ENCODE results near the gene ARSA.

The ARSA gene

DNA sequence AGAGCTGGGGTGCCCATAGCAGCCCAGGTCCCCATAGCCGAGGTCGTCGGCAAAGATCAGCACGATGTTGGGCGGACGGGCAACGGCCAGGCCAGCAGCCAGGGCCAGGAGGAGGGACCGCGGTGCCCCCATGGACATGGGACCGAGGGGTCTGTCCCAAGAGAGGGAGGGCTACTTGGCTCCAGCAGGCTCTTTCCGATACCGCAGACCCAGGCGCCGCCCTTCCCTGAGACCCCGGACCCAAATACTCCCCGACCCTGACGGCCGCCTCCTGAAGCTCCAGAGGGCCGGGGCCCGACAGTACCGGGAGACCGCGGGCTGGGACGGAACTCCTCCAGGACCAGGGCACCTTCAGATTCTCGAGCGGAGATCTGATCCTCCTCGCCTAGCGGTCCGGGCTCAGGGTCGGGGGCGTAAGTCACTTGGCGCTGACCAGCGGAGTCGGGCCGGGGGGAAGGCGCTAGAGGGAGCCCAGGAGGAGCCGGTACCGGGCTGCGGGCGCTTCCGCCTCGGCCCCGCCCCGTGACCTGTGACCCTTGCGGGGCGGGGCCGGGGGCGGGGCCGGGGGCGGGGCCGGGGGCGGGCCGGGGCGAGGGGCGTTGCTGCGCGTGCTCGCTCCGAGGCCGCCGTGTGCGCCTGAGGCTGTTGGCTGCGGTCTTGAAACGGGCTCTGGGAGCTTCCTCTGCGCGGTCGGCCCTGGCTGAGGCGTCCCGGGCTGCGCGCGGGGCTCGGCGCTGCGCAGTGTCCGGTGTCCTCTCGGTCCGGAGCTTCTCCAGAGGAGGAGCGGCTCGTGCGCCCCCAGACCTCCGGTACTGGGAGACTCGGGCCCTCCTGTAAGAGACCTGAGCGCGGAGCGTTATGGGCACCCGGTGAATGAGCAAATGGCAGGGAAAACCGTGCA is at the start of gene ARSA:
TSS of gene ARSA (minus strand) at position 511 of the 901 bp plus-strand sequence. CDS start at position 138, 373 bp downstream.
- H3K4me3 ChIP-seq (ENCODE audit: low read depth in 1 of 2, low read length in 2 of 2), result peak within 1 kb of the TSS; percentile 76 to 97
- peak within 1 kb of the TSS; percentile 84 for H3K27ac ChIP-seq (ENCODE audit: low read depth, low read length)
- no peaks in the 10 kb centered on the region for H3K27me3 ChIP-seq (ENCODE audit: control insufficient read depth in 1 of 2, insufficient read depth in 2 of 2, low read length in 2 of 2)
- peak within 1 kb of the TSS; percentile 72 for H3K9ac ChIP-seq (ENCODE audit: low read length)
- no peaks in the 10 kb centered on the region for H3K9me3 ChIP-seq (ENCODE audit: low read length)
- peaks cover 14% of the 10 kb centered on the region for H3K4me1 ChIP-seq (ENCODE audit: insufficient read depth, low read length)
- H3K36me3 ChIP-seq (ENCODE audit: insufficient read depth, low read length), result no peaks in the 10 kb centered on the region

DNA sequence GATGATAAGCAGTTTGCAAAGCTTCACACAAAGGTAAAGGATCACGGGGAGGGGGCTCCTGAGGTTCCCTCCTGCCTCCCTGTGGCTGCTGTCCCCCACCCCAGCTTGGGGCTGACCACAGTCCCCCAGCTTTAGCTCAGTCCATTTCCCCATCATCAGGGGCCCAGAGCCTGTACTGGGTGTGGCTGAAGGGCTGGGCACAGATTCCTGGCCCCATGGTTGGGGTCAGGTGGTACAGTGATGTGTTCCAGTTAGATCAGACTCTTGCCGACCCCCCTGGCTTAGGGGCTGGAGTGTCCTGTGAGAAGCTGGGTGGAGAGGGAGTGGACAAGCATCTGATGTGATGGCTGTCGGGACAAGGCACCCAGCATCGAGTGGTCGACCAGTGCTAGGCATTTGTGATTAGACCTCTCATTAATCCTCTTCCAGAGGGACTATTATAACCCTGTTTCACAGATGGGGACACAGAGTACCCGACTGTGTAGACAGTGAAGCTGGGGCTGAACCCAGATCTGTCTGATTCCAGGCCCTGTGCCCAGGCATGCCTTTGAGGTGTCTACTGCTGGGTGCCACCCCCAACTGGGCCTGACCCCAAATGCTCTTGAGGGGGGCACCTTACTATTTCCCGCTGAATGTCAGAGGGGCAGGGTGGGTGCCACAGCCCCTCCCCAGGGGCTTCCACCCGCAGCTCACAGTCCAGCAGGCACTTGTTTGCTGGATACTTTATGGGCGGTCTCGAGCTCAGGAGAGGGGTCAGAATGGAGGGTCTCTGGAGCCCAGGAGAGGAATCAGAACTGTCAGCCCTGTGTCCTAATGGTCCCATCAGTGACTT is 48.9 kb upstream of the ARSA start:
- no peak overlapping the region for H3K27ac ChIP-seq (ENCODE audit: low read depth, low read length)
- peaks cover 9 to 31% of the 10 kb centered on the region in 2 donors for H3K27me3 ChIP-seq (ENCODE audit: control insufficient read depth in 1 of 2, insufficient read depth in 2 of 2, low read length in 2 of 2)
- H3K36me3 ChIP-seq (ENCODE audit: insufficient read depth, low read length), result no peaks in the 10 kb centered on the region
- H3K4me1 ChIP-seq (ENCODE audit: insufficient read depth, low read length), result no peaks in the 10 kb centered on the region
- H3K9ac ChIP-seq (ENCODE audit: low read length), result no peak overlapping the region
- H3K9me3 ChIP-seq (ENCODE audit: low read length), result no peaks in the 10 kb centered on the region
- no peak overlapping the region for H3K4me3 ChIP-seq (ENCODE audit: low read depth in 1 of 2, low read length in 2 of 2)

DNA sequence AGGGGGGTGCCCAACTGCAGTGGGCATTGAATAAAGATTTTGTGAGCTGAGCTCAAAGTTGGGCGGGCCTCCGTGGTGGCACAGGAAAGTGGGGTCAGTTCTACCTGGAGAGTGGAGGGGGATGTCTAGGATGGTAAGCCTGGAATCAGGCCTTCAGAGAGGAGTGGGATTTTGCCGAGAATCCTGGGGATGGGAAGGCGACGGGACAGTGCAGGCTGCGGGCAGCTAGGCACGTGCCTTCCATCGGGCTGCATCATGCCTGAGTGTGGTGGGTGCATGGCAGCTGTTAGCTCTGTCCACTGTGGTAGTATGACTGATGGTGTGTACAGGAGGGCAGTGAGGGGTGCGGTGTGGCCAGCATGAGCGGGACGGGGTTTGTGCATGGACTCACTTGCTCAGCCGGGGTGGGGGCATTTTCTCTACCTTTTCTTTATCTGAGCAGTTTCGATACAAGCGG is 48.3 kb upstream of the ARSA start:
- no peak overlapping the region for H3K9ac ChIP-seq (ENCODE audit: low read length)
- peaks cover 9 to 37% of the 10 kb centered on the region in 2 donors for H3K27me3 ChIP-seq (ENCODE audit: control insufficient read depth in 1 of 2, insufficient read depth in 2 of 2, low read length in 2 of 2)
- H3K36me3 ChIP-seq (ENCODE audit: insufficient read depth, low read length), result no peaks in the 10 kb centered on the region
- H3K9me3 ChIP-seq (ENCODE audit: low read length), result no peaks in the 10 kb centered on the region
- no peak overlapping the region for H3K27ac ChIP-seq (ENCODE audit: low read depth, low read length)
- H3K4me1 ChIP-seq (ENCODE audit: insufficient read depth, low read length), result no peaks in the 10 kb centered on the region
- H3K4me3 ChIP-seq (ENCODE audit: low read depth in 1 of 2, low read length in 2 of 2), result no peak overlapping the region

DNA sequence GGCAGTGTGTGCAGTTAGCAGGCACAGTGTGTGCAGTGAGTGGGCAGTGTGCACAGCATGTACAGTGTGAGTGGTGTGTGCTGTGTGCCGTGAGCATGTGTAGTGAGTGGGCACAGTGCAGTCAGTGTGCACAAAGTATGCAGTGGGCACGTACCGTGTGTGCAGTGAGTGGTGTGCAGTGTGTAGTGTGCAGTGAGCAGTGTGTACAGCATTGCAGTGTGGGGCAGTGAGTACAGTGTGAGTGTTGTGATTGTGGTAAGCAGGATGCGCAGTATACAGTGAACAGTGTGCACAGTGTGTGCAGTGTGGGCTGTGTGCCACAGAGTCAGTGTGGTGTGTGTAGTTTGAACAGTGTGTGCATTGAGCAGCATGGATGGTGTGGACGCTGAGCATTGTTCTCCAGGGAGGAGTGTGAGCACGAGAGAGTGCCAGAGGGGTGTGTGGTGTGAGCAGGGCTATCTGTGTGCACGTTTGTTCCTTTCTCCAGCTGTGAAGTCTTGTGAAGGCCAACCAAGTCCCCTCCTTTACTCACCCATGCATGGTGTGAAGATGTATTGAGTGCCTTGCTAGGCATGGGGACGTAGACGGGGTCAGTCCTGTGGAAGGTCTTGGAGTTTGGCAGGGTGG is 47.7 kb upstream of the ARSA start:
- H3K9me3 ChIP-seq (ENCODE audit: low read length), result no peaks in the 10 kb centered on the region
- H3K27me3 ChIP-seq (ENCODE audit: control insufficient read depth in 1 of 2, insufficient read depth in 2 of 2, low read length in 2 of 2), result peaks cover 9 to 38% of the 10 kb centered on the region in 2 donors
- H3K4me3 ChIP-seq (ENCODE audit: low read depth in 1 of 2, low read length in 2 of 2), result no peak overlapping the region
- no peaks in the 10 kb centered on the region for H3K4me1 ChIP-seq (ENCODE audit: insufficient read depth, low read length)
- no peak overlapping the region for H3K27ac ChIP-seq (ENCODE audit: low read depth, low read length)
- no peak overlapping the region for H3K9ac ChIP-seq (ENCODE audit: low read length)
- H3K36me3 ChIP-seq (ENCODE audit: insufficient read depth, low read length), result no peaks in the 10 kb centered on the region

DNA sequence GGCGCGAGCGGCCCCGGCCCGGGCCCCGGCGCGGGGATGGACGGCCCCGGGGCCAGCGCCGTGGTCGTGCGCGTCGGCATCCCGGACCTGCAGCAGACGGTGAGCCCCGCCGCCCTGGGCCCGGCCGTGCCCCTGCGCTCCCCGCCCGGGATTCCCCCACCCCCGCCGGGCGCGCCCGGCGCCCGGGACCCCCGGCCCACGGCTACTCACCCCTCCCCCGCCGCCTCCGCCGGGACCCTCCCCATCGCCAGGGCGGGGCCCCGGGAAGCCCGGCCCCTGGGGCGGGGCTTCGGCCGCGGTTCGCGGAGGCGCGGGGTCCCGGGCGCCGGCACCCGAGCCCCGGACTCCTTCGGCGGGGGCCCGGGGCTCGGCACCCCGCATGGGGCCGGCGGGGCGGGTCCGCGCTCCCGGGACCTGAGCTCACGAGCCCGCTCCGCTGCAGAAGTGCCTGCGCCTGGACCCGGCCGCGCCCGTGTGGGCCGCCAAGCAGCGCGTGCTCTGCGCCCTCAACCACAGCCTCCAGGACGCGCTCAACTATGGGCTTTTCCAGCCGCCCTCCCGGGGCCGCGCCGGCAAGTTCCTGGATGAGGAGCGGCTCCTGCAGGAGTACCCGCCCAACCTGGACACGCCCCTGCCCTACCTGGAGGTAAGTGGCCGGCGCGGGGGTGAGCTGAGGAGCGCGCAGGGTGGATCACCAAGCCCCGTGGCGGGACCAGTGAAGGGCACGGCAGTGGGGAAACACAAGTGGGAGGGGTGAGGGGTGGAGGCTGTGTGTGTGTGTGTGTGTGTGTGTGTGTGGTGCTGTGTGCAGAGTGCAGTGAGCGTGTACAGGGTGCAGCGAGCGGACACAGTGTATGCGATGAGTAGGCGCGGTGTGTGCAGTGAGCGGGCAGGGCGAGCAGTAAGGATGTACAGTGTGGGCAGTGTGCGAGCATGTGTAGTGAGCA is 46.9 kb upstream of the ARSA start:
- H3K4me3 ChIP-seq (ENCODE audit: low read depth in 1 of 2, low read length in 2 of 2), result peak overlapping the region; percentile 20 to 27
- H3K27me3 ChIP-seq (ENCODE audit: control insufficient read depth in 1 of 2, insufficient read depth in 2 of 2, low read length in 2 of 2), result peaks cover 9 to 38% of the 10 kb centered on the region in 2 donors
- H3K36me3 ChIP-seq (ENCODE audit: insufficient read depth, low read length), result no peaks in the 10 kb centered on the region
- no peak overlapping the region for H3K9ac ChIP-seq (ENCODE audit: low read length)
- H3K9me3 ChIP-seq (ENCODE audit: low read length), result no peaks in the 10 kb centered on the region
- H3K27ac ChIP-seq (ENCODE audit: low read depth, low read length), result no peak overlapping the region
- H3K4me1 ChIP-seq (ENCODE audit: insufficient read depth, low read length), result no peaks in the 10 kb centered on the region

DNA sequence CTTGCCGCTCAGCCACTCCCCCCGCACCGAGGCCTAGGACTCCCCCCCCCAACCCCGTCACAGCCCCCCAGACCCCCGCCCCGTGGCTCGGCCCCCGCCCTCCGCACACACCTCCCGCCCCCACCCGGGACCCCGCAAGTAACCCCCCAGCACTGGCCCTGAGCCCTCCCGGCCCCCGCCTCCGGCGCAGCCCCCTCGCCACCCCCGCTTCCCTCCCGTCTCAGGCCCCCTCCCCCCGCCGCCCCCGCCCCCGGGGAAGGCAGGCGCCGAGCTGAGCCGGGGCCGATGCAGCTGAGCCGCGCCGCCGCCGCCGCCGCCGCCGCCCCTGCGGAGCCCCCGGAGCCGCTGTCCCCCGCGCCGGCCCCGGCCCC is 46.2 kb upstream of the ARSA start:
- H3K27ac ChIP-seq (ENCODE audit: low read depth, low read length), result no peak overlapping the region

DNA sequence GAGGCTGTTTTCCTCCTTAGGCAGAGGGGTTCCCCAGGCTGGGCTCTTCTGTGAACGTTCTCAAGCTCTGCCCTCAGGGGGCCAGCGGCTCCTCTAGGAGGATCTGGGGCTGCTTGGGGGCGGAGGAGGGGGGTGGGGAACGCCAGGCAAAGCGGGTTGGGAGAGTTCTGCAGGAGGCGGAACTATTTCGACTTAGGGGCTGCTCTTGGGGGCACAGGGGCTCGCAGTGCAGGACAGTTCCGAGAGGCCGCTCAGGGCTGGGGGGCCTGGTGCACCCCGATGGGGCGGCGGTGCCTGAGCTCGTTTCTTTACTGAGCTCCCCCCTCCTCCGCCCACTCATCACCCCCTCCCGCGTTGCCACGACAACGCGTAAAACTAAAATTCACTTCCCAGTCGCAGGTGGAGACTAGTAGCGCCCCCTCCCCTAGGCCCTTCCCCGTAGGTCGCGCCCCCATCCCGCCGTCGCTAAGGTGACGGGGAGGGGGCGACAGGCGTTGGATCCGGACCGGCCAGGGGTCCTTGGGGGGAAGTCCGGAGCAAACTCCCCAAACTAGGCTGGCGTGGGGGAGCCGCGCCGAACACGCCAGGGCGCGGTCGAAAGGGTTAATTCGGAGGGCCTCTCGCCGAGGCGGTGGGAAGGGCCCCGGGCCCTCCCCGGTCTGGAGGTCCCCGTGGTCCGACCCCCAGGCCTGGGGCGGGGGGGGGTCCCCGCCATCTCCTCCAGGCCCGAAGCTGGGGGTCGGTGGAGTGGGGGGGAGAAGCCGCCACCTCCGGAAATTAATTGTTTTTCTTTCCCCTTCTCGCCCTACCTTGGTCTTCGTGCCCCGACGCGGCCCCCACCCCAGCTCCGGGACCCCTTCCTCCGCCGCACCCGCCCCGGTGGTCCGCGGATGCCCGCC is 45.5 kb upstream of the ARSA start:
- Histone ChIP-seq H3K4me3 (ENCODE audit: low read depth in 1 of 2, low read length in 2 of 2) (peak overlapping the region in 1 of 2 donors; percentile 34), H3K36me3 (ENCODE audit: insufficient read depth, low read length) (no peaks in the 10 kb centered on the region), H3K27me3 (ENCODE audit: control insufficient read depth in 1 of 2, insufficient read depth in 2 of 2, low read length in 2 of 2) (peaks cover 9 to 38% of the 10 kb centered on the region in 2 donors), H3K27ac (ENCODE audit: low read depth, low read length) (no peak overlapping the region), H3K9ac (ENCODE audit: low read length) (no peak overlapping the region), H3K4me1 (ENCODE audit: insufficient read depth, low read length) (no peaks in the 10 kb centered on the region), H3K9me3 (ENCODE audit: low read length) (no peaks in the 10 kb centered on the region)

More for the DNA sequence above, 46.2 kb upstream of the ARSA start:
- H3K4me3 ChIP-seq (ENCODE audit: low read depth in 1 of 2, low read length in 2 of 2), result no peak overlapping the region
- peaks cover 9 to 38% of the 10 kb centered on the region in 2 donors for H3K27me3 ChIP-seq (ENCODE audit: control insufficient read depth in 1 of 2, insufficient read depth in 2 of 2, low read length in 2 of 2)
- no peaks in the 10 kb centered on the region for H3K36me3 ChIP-seq (ENCODE audit: insufficient read depth, low read length)
- H3K4me1 ChIP-seq (ENCODE audit: insufficient read depth, low read length), result no peaks in the 10 kb centered on the region
- no peaks in the 10 kb centered on the region for H3K9me3 ChIP-seq (ENCODE audit: low read length)
- H3K9ac ChIP-seq (ENCODE audit: low read length), result no peak overlapping the region

DNA sequence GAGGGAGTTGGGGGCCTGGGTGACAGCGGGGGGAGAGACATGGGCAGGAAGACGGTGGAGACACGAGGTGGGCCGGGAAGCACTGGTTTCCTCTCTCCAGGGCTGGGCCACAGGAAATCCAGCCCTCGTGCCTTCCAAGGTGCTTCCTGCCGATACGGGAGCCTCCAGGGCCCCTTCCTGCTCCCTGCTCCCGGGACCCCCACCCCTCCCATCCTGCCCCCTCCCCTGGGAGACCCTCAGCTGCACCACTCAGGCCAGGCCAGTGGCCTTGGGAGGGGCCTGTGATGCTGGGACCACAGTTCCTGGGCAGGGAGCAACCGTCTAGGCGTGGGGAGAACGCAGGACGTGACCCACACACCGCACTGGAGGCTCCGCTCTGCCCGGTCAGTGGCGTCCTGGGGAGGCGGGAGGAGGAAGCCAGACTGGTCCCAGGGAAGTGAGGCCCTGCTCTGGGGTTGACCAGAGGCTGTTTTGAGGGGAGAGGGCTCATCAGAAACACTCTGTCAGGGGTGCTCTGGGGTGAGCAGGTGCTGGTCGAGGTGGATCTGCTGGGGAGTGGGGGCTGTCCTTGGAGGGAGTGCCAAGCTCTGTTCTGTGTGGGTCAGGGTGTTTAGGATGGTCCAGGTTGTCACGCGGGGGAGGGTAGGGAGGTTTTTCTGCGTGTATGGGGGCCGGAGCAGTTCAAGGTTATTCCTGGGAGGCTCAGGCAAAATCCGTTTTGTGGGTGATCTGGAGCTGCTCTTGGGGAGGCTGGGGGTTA is 44.7 kb upstream of the ARSA start, which contains the start of gene SHANK3:
TSS of gene SHANK3 (plus strand) at position 353 of the 760 bp plus-strand sequence.
- Histone ChIP-seq H3K27me3 (ENCODE audit: control insufficient read depth in 1 of 2, insufficient read depth in 2 of 2, low read length in 2 of 2) (peaks cover 9 to 38% of the 10 kb centered on the region in 2 donors), H3K4me1 (ENCODE audit: insufficient read depth, low read length) (no peaks in the 10 kb centered on the region), H3K9ac (ENCODE audit: low read length) (no peak within 1 kb of the TSS), H3K36me3 (ENCODE audit: insufficient read depth, low read length) (no peaks in the 10 kb centered on the region), H3K4me3 (ENCODE audit: low read depth in 1 of 2, low read length in 2 of 2) (peak within 1 kb of the TSS in 1 of 2 donors; percentile 34), H3K9me3 (ENCODE audit: low read length) (no peaks in the 10 kb centered on the region), H3K27ac (ENCODE audit: low read depth, low read length) (no peak within 1 kb of the TSS)

DNA sequence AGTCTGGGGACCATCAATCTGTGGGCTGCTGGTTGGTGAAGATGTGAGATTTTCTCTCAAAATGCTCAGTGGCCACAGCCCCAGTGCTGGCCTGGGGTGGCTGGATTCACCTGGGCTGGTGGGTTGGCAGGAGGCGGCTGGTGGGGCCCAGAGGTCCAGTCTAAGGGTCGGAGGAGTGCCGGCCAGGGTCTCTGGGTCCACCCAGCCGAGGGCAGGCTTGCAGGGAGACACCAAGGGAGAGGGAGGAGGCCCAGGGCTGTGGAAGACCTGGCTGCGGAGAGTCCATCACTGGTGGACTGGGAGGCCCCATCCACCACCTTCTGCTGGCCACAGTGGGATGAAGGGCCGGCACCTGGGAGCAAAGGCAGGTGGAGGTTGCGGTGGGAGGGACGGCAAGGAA is 44.1 kb upstream of the ARSA start:
- Histone ChIP-seq H3K27ac (ENCODE audit: low read depth, low read length) (no peak overlapping the region), H3K27me3 (ENCODE audit: control insufficient read depth in 1 of 2, insufficient read depth in 2 of 2, low read length in 2 of 2) (peaks cover 9 to 38% of the 10 kb centered on the region in 2 donors), H3K9ac (ENCODE audit: low read length) (no peak overlapping the region), H3K4me3 (ENCODE audit: low read depth in 1 of 2, low read length in 2 of 2) (no peak overlapping the region), H3K9me3 (ENCODE audit: low read length) (no peaks in the 10 kb centered on the region), H3K4me1 (ENCODE audit: insufficient read depth, low read length) (no peaks in the 10 kb centered on the region), H3K36me3 (ENCODE audit: insufficient read depth, low read length) (no peaks in the 10 kb centered on the region)

Data from muscle layer of colon (tissue), 2 donors.